NCI-H524 (cell line): ENCODE data around the gene TCTN3.
"Not testable (repeated sequence)": the region's sequence is repeated elsewhere in the genome, so short reads cannot be mapped to it uniquely, and the experiment has no call there.

ENCODE experiments used
- DNase-seq, 2 experiments: peaks; one replicate each; lab custom pipeline; 2025; lab: John Stamatoyannopoulos, UW

Gene TCTN3

DNA sequence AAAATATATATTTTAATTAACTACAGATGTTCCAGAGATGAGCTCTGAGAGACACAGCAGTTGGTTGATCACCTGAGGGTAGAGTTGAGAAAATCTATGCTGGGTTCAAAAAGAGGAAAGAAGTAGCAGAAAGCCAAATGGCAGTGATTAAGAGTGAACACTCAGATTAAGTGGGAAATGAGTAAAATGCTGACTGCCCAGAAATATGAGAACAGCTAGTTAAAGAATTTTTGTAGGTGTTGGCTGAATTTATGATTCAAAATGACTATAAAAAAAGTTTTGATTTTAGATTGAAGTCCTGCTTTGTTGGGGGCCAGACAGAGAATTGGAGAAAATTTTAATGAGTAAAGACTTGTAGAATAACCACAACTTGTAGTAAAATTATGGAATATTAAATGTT, 9.8 kb downstream of the TCTN3 start:
- no peak for DNase-seq

DNA sequence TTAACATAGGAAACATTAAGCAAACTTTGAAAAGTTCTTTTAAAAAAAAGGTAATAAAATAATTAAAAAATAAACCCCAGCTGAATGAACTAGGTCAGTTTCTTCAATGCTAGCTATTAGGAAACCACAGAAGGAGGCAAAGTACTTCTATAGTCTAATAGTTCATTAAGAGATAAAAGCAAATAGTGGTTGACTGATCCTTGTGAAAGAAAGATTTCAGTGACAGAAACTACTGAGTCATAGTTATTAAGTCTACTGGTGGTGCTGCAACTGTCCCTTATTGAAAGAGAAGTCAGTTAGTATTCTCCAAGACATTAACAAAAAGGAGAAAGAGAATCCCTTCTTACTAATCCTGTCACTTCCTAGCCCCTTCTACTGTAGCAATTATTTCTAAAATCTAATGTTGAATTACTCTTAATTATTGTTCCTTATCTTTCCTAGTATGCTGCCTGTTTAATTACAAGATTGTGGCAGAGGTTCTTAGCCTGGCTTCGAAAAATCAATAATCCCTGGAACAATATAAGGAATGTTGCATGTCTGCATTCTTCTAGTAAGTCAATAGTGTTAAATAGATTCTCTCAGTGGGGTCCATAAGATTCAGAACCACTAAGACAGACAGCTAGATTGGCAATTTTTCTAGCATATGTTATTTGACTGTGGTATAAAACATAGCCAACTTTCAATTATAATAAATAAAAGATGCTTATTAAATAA, 18.2 kb downstream of the TCTN3 start:
- no peak for DNase-seq

DNA sequence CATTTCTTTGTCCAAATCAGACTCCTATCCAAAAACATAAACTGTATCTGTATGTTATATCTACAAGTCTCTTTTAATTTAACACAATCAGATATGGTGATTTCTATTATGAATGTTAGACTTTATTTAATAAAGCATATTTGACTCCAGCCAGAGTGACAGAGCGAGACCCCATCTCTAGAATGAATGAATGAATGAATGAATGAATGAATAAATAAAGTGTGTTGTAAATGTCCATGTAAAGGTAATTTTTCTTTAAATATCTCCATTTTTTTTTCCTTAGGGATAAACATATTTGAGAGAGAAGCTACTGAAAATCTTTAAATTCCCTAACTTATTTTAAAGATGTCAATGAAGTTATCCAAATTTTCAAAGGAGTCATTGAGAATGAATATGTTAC, 19.1 kb downstream of the TCTN3 start:
- DNase-seq = no peak

DNA sequence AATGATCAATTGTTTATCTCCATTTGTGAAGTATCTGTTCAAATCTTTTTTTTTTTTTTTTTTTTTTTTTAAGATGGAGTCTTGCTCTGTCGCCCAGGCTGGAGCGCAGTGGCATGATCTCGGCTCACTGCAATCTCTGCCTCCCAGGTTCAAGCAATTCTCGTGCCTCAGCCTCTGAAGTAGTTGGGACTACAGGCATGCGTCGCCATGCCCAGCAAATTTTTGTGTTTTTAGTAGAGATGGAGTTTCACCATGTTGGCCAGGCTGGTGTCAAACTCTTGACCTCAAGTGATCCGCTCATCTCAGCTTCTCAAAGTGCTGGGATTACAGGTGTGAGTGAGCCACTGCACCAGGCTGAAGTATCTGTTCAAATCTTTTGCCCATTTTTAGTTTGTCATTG, 21.1 kb downstream of the TCTN3 start:
- not testable (repeated sequence) for DNase-seq

DNA sequence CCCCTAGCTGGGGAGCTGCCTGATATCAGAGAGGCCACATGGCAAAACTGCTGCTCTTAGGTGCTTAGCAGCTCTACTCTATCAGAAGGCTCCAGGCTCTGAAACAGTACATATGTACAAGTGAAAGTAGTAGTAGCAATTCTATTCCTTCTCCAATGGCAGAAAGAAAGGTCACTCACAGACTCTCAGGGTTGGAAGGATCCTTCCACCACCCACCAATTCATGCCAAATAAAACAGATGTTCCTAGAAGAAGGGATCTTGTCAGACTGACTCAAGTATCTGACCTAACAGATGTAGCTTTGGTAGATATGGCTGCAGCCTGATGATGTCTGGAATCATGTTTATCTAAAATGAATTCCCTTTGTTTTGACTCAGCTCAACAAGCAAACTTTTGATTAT, 29.2 kb downstream of the TCTN3 start:
- DNase-seq = peak in 1 of 2 experiments; percentile 10

DNA sequence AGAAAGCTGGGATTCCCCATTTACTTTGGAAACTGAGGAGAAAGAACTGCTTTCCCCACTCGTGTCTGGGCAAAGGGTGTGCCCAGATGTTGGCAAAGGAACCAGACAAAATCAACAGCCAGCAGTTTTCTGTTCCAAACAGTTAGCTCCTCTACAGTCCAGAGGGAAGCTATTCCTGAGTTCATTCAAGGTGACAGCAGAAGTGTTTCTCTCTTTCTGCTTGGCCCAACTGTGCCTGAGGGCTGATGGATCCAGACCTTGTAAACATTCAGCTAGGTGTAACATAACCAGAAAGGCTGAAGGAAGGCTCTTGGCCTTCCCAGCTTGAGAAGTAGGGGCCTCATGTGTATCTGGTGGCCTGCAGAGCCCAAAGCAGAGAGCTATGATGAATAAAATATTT, 30.2 kb downstream of the TCTN3 start:
- no peak for DNase-seq

DNA sequence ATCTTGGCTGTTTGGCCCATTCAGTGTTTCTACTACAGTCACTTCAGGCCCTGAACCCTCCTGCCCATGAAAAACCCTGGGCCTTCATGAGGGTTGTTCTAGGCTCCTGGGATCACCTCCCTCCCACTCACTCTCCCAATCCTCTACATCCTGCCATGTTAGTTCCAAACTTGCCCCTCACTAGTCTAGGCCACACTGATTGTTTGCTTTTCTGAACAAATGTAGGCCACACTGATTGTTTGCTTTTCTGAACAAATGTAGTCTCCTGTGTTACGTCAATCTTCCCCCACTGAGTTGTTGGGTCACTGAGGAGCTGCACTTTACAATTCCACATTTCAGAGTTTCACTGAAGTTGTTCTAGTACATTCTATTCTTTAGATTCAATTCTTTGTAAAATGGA, 31.9 kb downstream of the TCTN3 start:
- DNase-seq = no peak

DNA sequence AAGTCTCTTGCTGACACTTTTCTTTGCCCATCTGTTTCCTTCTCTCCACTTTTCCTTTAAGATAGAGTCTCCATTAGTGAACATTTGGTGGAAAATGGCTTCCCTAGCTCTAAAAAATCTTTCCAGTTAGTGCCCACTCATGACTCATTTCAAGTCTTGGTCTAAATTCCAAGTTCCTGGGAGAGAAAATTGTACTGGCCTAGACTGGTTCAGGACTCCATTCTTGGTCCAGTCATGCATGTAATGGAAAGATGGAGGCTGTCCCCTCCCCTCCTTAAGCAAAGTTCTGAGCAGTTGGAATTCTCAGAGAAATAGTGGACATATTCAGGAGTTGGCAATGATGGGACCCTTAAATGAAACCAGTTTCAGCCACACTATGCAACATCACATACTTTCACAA, 33.4 kb downstream of the TCTN3 start:
- no peak for DNase-seq

DNA sequence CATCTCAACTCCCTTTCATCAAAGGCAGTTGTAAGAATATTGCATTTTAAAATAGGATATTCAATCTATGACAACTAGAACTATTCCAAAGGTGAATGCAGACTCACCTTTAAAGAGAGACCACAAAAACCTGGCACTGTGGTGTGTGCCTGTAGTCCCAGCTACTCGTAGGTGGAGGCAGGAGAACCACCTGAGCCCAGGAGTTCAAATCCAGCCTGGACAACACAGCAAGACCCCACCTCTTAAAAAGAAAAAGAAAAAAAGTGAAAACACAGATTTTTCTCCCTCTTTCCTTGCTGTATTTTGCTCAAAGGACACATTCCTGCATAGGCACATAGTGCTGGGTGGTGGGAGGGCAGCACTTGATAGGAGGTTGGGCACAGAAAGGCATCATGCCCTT, 36.5 kb downstream of the TCTN3 start:
- DNase-seq = no peak

DNA sequence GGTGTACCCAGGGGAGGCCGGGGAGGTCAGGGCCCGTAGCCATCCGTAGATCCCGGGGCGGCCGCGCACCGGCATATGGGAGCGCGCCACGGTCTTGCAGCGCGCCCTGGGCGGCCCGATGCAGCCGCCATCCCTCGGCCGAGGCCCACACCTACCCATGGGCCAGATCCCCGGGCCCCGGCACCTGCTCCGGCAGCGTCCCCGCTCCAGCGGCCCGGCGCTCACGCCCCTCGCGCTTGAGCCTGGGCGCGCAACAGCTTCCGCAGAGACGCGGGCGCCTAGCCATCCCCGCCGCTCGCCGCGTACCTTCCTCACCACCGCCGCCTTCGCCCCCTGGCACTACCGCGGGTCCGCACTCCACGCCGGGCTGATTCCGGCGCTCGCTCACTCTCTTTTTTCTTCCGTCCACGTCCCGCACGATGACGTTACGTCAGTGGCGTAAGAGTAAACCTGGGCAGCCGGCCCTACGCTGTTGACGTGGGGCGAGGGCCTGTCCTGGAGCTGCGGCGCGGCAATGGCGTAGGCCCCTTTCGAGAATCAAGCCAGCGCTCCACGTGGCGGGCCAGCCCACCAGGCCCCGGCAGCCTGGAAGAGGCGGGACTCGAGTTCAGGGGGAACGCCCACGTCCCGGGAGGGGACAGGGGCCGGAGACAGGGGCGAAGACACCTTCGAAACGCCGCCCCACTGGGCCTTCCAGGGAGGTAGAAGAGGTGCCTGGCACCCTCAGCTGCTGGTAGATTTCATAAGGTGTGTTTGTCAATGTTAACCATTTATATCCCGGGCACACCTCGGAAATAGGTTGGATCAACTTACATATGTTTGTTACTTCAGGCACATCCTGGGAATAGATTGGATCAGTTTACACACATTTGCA, 37.2 kb downstream of the TCTN3 start, which contains the start of gene ALDH18A1:
Gene ALDH18A1, minus strand, starts transcription at position 421 of the 874 bp plus-strand sequence. CDS start 3,334 bp downstream, outside the sequence.
- peak; percentile 4 to 63 for DNase-seq

DNA sequence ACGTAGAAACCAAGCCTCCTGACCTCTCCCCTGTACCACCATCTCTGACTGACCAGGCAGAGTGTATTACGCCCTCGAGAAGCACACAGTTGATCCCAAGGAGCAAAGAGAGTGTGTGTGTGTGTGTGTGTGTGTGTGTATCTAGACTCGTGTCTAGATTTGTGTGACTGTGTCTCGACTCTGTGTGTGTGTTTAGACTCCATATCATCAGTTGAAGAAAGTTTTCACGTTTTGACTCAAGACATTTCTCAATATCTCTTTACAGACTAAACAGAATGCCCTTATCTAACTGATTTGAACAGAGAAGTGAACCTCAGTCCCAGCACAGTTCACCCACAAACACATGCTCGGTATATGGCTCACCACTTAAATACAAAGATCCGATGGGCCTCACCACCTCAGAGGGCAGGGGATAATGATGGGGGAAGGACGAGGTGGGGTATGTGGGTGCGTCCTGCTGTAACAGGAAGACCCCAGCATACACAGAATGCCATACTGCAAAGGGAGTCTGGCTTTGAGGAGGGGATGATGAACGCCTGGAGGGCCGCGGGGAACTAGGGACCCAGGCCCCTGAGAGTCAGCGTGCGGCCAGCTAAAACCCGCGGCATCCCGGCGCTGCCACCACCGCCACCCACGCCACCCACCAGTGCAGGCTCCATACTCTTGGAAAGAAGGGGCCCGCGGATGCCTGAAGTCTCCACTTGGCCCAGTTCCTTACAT, 38.0 kb downstream of the TCTN3 start:
- DNase-seq = peak in 1 of 2 experiments; percentile 2

DNA sequence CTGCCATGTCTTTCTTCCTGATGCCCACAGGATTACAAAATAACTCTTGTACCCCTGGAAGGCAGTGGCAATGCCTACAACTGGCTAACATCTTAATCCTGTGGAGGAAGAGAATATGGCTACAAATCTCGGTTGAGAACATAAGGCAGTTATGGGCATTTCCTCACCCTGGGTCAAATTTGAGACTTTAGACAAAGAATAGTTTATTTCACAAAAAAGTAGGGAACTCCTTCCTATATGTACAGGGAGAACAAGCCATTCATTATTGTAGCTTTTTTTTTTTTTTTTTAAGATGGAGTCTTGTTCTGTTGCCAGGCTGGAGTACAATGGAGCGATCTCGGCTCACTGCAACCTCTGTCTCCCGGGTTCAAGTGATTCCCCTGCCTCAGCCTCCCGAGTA, 39.8 kb downstream of the TCTN3 start:
- DNase-seq = no peak

DNA sequence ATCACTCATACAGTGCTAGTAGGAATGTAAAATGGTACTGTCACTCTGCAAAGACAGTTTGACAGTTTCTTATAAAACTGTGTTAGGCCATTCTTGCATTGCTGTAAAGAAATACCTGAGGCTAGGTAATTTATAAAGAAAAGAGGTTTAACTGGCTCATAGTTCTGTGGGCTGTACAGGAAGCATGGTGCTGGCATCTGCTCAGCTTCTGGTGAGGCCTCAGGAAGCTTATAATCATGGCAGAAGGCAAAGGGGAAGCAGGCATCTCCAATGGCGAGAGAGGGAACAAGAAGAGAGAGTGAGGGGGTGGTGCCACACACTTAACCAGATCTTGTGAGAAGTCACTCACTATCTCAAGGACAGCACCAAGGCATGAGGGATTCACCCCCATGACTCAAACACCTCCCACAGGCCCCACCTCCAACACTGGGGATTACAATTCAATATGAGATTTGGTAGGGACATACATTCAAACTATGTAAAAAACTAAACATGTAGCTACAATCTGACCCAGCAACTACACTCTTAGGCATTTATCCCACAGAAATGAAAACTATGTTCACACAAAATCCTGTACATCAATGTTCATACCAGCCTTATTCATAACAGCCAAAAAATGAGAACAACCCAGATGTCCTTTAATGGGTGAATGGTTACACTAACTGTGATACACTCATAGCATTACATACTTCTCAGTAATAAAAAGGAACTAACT, 42.2 kb downstream of the TCTN3 start:
- DNase-seq = no peak

DNA sequence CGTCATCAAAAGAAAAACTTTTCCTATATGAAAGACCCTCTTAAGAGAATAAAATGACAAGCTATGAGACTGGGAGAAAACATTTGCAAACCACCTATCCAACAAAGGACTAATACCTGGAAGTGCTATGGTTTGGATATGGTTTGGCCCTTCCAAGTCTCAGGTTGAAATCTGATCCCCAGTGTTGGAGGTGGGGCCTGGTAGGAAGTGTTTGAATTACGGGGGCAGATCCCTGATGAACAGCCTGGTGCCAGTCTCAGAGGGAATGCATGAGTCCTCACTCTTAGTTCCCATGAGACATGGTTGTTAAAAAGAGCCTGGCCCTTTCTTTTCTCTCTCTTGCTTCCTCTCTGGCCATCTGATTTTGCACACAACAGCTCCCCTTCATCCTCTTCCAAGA, 43.5 kb downstream of the TCTN3 start:
- no peak for DNase-seq

DNA sequence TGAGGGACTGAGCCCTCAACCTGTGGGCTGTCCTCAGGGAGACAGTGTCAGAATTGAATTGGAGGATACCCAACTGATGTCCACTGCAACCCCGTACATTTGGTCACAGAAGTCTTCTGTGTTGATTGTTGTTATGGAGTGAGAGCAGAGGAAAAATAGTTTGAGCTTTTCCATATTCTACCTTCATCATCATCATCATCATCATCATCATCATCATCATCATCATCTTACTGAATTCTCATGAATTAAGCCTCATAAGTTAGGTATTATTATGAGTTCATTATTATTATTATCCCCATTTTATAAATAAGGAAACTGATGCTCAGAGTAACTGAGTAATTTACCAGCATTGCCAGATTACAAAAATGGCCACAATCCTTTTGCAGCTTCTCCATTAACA, 45.6 kb downstream of the TCTN3 start:
- no peak for DNase-seq

DNA sequence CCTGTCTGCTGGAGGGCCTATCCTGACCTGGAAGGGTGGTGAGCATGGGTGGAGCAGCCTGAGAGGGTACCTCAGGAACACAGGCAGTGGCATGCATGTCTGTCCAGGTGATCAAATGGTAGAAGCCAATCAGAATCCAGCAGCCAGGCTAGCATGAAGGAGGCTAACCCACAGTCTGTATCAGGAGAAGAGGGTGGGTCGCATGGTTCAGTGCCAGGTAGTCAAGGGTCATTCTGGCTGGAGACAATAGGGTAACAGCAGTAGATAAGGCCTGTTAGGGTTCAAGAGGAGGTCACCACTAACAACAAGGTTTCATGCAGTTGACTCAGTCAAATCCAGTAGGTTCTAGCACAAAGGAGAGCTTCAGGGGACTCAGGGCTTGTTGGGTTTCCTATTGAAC, 47.6 kb downstream of the TCTN3 start:
- DNase-seq = no peak

DNA sequence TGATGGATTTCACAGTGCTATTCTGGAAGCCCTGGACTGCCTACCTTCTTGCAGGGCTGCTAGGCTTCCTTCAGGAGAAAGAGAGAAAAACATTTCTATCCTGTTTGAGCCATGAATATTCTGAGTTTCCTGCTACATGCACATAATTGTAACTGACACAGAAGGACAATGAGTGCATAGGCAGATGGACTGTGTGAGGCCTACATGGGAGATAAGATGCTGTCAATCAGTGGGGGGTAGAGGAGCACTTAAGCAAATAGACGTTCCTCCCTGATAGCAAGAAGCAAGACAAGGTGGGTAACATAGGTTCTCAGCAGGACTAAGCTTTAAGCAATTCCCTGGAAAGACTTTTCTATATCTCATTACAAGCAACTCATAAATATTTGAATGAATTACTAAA, 48.8 kb downstream of the TCTN3 start:
- DNase-seq = no peak

DNA sequence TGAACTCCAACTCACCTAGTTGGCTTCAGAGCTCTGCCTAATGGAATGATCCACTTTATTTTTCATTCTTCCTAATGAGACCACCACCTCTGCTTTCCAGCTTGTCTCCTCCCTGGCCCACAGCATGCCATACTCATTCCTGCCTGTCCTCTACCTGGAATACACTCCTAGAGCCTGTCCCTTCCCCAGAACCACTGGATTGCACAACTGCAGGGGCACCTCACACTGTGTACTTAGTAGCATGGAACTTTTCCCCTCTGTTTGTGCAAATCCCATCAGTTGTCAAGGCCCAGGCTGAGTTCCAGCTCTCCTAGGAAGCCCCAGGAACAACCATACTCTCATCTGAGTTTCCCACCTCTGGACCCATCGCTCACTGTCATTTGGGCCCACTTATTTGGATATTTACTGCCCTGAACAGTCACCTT, 52.8 kb downstream of the TCTN3 start:
- DNase-seq = no peak

DNA sequence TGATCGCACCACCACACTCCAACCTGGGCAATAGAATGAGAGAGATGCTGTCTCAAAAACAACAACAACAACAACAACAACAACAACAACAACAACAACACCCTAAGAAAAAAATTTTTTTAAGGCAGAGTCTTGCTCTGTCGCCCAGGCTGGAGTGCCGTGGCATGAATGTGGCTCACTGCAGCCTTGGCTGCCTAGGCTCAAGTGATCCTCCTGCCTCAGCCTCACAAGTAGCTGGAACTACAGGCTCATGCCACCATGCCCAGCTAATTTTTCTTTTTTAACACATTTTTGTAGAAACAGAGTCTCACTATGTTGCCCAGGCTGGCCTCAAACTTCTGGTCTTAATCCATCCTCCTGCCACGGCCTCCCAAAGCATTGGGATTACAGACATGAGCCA, 55.8 kb downstream of the TCTN3 start:
- no peak for DNase-seq

DNA sequence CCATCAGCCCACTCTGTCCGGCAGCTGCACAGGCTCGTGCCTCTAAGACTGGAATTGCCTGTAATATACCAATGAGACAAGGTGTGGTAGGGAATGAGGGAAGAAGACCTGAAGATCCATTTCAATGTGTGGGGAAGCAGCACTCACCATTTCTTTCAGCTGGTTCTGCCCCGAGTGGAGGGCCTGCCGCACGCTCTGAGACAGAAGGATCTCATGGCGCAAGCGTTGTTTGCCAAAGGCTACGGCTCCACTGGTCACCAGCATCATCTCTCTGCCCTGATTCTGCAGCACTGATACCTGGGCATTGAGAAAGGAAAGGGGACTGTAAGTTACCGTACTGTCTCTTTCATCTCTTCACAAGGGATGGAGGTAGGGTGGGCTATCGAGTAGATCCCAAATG, 56.6 kb downstream of the TCTN3 start:
- no peak for DNase-seq

DNA sequence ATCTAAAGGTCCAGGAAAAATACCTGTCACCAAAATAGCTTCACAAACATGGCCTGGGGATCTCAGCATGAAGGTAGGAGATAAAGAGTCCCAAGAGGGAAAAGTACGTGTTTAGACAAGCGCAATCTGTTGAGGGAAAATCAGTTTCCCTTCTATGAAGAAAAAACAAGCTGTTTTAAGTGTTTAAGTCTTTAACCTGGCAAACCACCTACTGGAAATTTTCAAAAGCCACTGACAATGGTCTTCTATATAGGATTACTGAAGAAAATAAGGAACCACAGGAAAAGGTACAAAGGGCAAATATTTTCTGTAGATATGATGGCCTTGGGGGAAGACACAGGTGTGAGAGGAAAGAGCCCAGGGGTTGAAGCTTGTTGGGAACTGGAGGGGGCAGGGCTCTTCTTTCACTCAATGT, 58.4 kb downstream of the TCTN3 start:
- DNase-seq = no peak

DNA sequence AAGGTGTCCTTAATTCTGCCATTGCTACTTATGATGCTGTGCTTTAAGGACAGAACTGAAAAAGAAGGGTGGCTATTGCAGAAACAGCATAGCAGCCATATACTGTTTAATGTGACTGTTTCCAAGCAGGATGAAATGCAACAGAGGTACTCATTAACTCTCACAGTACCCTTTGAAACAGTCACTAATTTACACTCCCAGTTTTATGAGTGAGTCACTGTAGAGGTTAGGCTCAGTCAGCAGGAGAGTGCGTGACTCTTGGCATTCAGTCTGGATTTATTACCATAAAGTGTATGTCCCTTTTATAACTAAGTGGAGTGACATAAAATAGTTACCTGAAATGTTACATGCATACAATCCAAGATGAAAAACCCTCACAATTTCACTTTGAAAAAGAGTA, 64.9 kb downstream of the TCTN3 start:
- no peak for DNase-seq
